ENCODE results near the gene STIM2. TPM values are rescaled to one million over a fixed set of nuclear protein-coding genes. Genes with fewer than 3 reads are reported as not detected.

Gene STIM2
- total and polyA plus RNA-seq, 7 donors: 2.4 to 8.4 (median 4.9) TPM

GRCh38 chr4:27048429-27049238 lies 188.0 kb downstream of the STIM2 start:
- TF ChIP-seq CTCF (IDR thresholded peaks at IDR 0.05): peak; percentile 80
- 14 to 24% (median 18%) methylated on average over 19 of the region's 19 CpGs for WGBS, 3 donors
- no peaks in the 10 kb centered on the region for H3K4me1 ChIP-seq
- intact Hi-C loops (cut with DNase I): no loop called here
- H3K4me3 ChIP-seq: peak overlapping the region; percentile 58
- ATAC-seq: peak in 1 of 4 donors; percentile 61
- no peaks in the 10 kb centered on the region for H3K36me3 ChIP-seq (ENCODE audit: insufficient read depth in 1 of 2, low read depth in 1 of 2)
- no peak for DNase-seq
- H3K27me3 ChIP-seq (ENCODE audit: insufficient read depth in 3 of 3, low read length in 2 of 3): peaks cover 0 to 16% (median 0%) of the 10 kb centered on the region in 3 donors
- no peak overlapping the region for H3K27ac ChIP-seq
- no peaks in the 10 kb centered on the region for H3K9me3 ChIP-seq

- no peak for ATAC-seq
- Histone ChIP-seq H3K27ac (no peak overlapping the region), H3K36me3 (ENCODE audit: insufficient read depth in 1 of 2, low read depth in 1 of 2) (no peaks in the 10 kb centered on the region), H3K4me3 (no peak overlapping the region), H3K4me1 (no peaks in the 10 kb centered on the region), H3K9me3 (no peaks in the 10 kb centered on the region), H3K27me3 (ENCODE audit: insufficient read depth in 3 of 3, low read length in 2 of 3) (peaks cover 0 to 12% (median 0%) of the 10 kb centered on the region in 3 donors)
- WGBS, 3 donors: 64 to 72% (median 69%) methylated on average over 8 of the region's 8 CpGs
- DNase-seq: no peak
- intact Hi-C loops (cut with DNase I): no loop called here
- TF ChIP-seq CTCF (IDR thresholded peaks at IDR 0.05): no peak
These were observed 188.7 kb downstream of the STIM2 start for GRCh38 chr4:27049239-27049829.

- ATAC-seq (no peak), DNase-seq (no peak)
- no peak for TF ChIP-seq CTCF (IDR thresholded peaks at IDR 0.05)
- H3K4me1 ChIP-seq: no peaks in the 10 kb centered on the region
- WGBS, 3 donors: 82 to 92% (median 91%) methylated on average over 3 of the region's 3 CpGs
- H3K9me3 ChIP-seq: no peaks in the 10 kb centered on the region
- H3K27me3 ChIP-seq (ENCODE audit: insufficient read depth in 3 of 3, low read length in 2 of 3): peaks cover 0 to 5% (median 0%) of the 10 kb centered on the region in 3 donors
- no peak overlapping the region for H3K27ac ChIP-seq
- H3K36me3 ChIP-seq (ENCODE audit: insufficient read depth in 1 of 2, low read depth in 1 of 2): no peaks in the 10 kb centered on the region
- no peak overlapping the region for H3K4me3 ChIP-seq
- intact Hi-C loops (cut with DNase I): no loop called here
These were observed 190.1 kb downstream of the STIM2 start for GRCh38 chr4:27050731-27051130.

- TF ChIP-seq CTCF (IDR thresholded peaks at IDR 0.05): no peak
- no peaks in the 10 kb centered on the region for H3K27me3 ChIP-seq (ENCODE audit: insufficient read depth in 3 of 3, low read length in 2 of 3)
- WGBS, 3 donors: 35 to 40% (median 39%) methylated on average over 3 of the region's 3 CpGs
- no peak overlapping the region for H3K4me3 ChIP-seq
- ATAC-seq (no peak), DNase-seq (no peak)
- H3K27ac ChIP-seq: no peak overlapping the region
- no peaks in the 10 kb centered on the region for H3K36me3 ChIP-seq (ENCODE audit: insufficient read depth in 1 of 2, low read depth in 1 of 2)
- H3K9me3 ChIP-seq: no peaks in the 10 kb centered on the region
- intact Hi-C loops (cut with DNase I): no loop called here
- no peaks in the 10 kb centered on the region for H3K4me1 ChIP-seq
These were observed 194.7 kb downstream of the STIM2 start for GRCh38 chr4:27055221-27055760.

Measured in psoas muscle (tissue), 8 donors.